Activated B cell treated with CpG ODN at 0.5 μM for 24 hours (primary cell): Measurements from ENCODE around the gene SUGP2. TPM values are rescaled to one million over a fixed set of nuclear protein-coding genes. Genes with fewer than 3 reads are reported as not detected.

Experiments used
- ATAC-seq: fragments of 200-7000 bp; cut with Tn5 transposase; one replicate; pipeline ENCODE4 v1.10.0; 2021; ENCODE audit warnings: low read depth, mild to moderate bottlenecking, moderate library complexity
- CTCF ChIA-PET: fragments of 350-600 bp; sonication (Branson Sonifier 250); formaldehyde crosslinking; loops from one replicate; lab custom pipeline; 2021; ENCODE audit warnings: antibody characterized with exemption; lab: Charles Lee
- POLR2A ChIA-PET: fragments of 350-600 bp; sonication (Branson Sonifier 250); formaldehyde crosslinking; loops from one replicate; lab custom pipeline; 2021; ENCODE audit warnings: antibody characterized with exemption; lab: Charles Lee
- DNase-seq: peaks from one replicate; pipeline ENCODE4 v3.0.0; 2022
- H3K27ac Mint-ChIP-seq: one replicate; pipeline ENCODE4 v1.8.0; 2020; ENCODE audit warnings: mixed read lengths
- H3K27me3 Mint-ChIP-seq: one replicate; pipeline ENCODE4 v1.8.0; 2021; ENCODE audit warnings: mixed read lengths
- H3K36me3 Mint-ChIP-seq: one replicate; pipeline ENCODE4 v1.8.0; 2021; ENCODE audit warnings: low read depth, mixed read lengths
- H3K4me1 Mint-ChIP-seq: one replicate; pipeline ENCODE4 v1.8.0; 2021; ENCODE audit warnings: mixed read lengths
- H3K4me3 Mint-ChIP-seq: one replicate; pipeline ENCODE4 v1.8.0; 2020; ENCODE audit warnings: mild to moderate bottlenecking, mixed read lengths
- H3K9me3 Mint-ChIP-seq: one replicate; pipeline ENCODE4 v1.8.0; 2020; ENCODE audit warnings: mixed read lengths
- intact Hi-C: fragments of 100-400 bp; cut with micrococcal nuclease; formaldehyde crosslinking; loops from one replicate; pipeline ENCODE4 v1.15.1; 2024
- total RNA-seq: library from RNA; stranded (reverse); gene quantifications from 2 replicates; pipeline ENCODE4 v1.2.3, GENCODE V29; 2022
- TF ChIP-seq, protein P1 (sequence below): fragments of 200-600 bp; IDR thresholded peaks from one replicate; pipeline ENCODE4 v1.8.0; 2022; ENCODE audit warnings: antibody characterized with exemption, mild to moderate bottlenecking

The SUGP2 gene
- total RNA-seq, 1 donor from 2014 or later = 122 TPM

DNA sequence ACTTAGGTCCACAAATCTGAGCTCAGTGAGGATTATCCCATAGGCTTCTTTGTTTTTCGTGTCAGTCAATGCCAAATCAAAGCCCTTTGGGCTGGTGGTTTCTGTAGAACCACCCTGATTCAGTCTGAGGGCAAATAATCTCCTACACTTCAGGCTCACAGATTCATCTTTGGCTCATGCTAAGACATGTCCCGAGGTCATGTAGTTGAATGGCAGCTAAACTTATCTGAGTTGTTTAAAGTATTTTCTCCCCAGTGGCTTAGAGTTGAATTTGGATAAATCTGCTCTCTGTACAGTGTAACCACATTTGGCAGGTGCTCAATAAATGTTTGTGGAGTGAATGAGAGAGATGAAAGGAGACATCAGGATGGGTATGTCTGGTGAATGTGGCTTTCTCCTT is 17.4 kb upstream of the SUGP2 start:
- ATAC-seq = no peak
- Mint-ChIP-seq H3K27me3 (no peaks in the 10 kb centered on the region), H3K27ac (no peak overlapping the region), H3K4me3 (no peak overlapping the region), H3K9me3 (no peaks in the 10 kb centered on the region), H3K36me3 (peaks cover 67% of the 10 kb centered on the region), H3K4me1 (no peaks in the 10 kb centered on the region)
- ChIA-PET CTCF (interaction anchor here (1.0 to 1.2 kb wide), 3 partner anchors 93 to 175 kb away, joined by 3 read pairs; no protein-coding TSS in a partner anchor), POLR2A (no interaction called here)
- intact Hi-C loops = no loop called here
- TF ChIP-seq, protein P1, sequence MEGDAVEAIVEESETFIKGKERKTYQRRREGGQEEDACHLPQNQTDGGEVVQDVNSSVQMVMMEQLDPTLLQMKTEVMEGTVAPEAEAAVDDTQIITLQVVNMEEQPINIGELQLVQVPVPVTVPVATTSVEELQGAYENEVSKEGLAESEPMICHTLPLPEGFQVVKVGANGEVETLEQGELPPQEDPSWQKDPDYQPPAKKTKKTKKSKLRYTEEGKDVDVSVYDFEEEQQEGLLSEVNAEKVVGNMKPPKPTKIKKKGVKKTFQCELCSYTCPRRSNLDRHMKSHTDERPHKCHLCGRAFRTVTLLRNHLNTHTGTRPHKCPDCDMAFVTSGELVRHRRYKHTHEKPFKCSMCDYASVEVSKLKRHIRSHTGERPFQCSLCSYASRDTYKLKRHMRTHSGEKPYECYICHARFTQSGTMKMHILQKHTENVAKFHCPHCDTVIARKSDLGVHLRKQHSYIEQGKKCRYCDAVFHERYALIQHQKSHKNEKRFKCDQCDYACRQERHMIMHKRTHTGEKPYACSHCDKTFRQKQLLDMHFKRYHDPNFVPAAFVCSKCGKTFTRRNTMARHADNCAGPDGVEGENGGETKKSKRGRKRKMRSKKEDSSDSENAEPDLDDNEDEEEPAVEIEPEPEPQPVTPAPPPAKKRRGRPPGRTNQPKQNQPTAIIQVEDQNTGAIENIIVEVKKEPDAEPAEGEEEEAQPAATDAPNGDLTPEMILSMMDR = no peak
- no peak for DNase-seq

DNA sequence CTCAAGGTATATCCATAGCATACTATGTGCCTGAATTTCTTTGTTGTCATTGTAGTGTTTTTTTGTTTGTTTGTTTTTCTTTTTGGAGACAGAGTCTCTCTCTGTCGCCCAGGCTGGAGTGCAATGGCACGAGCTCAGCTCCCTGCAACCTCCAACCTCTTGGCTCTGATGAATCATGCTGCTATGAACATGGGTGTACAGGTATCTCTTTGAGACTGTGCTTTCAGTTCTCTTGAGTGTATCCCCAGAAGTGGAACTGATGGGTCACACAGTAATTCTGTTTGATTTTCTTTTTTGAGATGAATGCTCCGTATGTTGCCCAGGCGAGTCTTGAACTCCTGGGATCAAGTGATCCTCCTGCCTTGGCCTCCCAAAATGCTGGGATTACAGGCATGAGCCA is 16.8 kb upstream of the SUGP2 start:
- TF ChIP-seq, protein P1 = no peak
- no peak overlapping the region for H3K4me3 Mint-ChIP-seq
- intact Hi-C loops = no loop called here
- H3K27ac Mint-ChIP-seq = no peak overlapping the region
- ChIA-PET POLR2A (no interaction called here), CTCF (interaction anchor here (1.2 kb wide), 1 partner anchor 125 kb away, joined by 3 read pairs; no protein-coding TSS in a partner anchor)
- H3K27me3 Mint-ChIP-seq = no peaks in the 10 kb centered on the region
- DNase-seq = no peak
- H3K9me3 Mint-ChIP-seq = no peaks in the 10 kb centered on the region
- peaks cover 64% of the 10 kb centered on the region for H3K36me3 Mint-ChIP-seq
- no peaks in the 10 kb centered on the region for H3K4me1 Mint-ChIP-seq
- ATAC-seq = no peak

DNA sequence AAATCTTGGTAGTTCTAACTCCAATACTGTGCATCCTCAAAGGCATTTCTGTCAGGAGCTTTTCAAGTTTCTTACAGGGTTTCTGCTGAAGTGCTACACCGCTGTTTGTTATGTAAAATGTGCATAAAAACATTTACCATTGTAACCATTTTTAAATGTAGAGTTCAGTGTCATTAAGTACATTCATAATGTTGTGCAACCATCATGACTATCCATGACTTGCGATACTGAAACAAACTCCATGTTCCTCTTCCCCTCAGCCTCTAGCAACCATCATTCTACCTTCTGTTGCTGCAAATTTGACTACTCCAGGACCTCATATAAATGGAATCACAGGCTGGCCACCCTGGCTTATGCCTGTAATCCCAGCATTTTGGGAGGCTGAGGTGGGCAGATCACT is 16.1 kb upstream of the SUGP2 start:
- DNase-seq = no peak
- Mint-ChIP-seq H3K27ac (no peak overlapping the region), H3K36me3 (peaks cover 65% of the 10 kb centered on the region), H3K27me3 (no peaks in the 10 kb centered on the region), H3K4me3 (no peak overlapping the region), H3K4me1 (no peaks in the 10 kb centered on the region), H3K9me3 (no peaks in the 10 kb centered on the region)
- ChIA-PET POLR2A (interaction anchor here (0.7 kb wide), 1 partner anchor 324 kb away, joined by 10 read pairs; no protein-coding TSS in a partner anchor), CTCF (no interaction called here)
- TF ChIP-seq, protein P1 = no peak
- intact Hi-C loops = no loop called here
- ATAC-seq = no peak

DNA sequence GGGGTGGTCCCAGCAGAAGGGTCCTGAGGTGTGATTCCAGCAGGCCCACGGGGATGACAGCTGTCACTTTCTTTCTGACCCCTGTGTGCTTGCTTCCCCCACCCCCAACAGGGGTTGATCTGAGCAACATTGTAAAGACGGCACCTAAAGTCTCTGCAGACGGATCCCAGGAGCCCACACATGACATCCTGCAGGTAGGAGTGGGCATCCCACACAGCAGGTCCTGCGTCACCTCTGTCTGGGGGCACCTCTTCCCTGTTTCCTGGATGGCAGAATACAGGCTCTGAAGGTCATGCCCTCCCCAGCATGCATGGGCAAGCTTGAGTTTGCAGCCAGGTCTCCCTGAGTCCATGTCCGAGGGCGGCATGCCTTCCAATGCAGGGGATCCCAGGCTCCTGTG is 10.6 kb upstream of the SUGP2 start:
- TF ChIP-seq, protein P1 = no peak
- ChIA-PET CTCF (no interaction called here), POLR2A (no interaction called here)
- Mint-ChIP-seq H3K9me3 (no peaks in the 10 kb centered on the region), H3K4me3 (no peak overlapping the region), H3K27me3 (no peaks in the 10 kb centered on the region), H3K4me1 (peaks cover 20% of the 10 kb centered on the region), H3K36me3 (peaks cover 41% of the 10 kb centered on the region), H3K27ac (no peak overlapping the region)
- no peak for ATAC-seq
- no peak for DNase-seq
- intact Hi-C loops = no loop called here

DNA sequence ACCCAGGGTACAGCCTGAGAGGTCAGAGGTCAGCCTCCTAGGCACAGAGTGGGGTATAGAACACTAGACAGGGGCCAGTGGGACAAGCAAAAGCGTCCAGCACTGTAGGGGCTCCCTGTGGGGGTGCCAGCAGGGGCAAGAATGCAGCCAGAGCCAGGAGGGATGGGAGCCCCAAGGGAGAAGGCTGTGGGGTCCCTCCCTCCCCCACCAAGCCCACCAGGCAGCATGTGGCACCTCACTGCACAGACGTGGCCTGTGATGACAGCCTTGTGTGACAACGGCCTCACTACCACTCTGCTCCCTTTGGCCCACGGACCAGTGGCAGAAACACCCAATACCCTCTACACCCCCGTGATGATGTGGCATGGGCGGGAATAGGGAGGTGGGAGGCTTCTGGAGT is 10.2 kb upstream of the SUGP2 start:
- DNase-seq (no peak), ATAC-seq (no peak)
- ChIA-PET POLR2A (no interaction called here), CTCF (no interaction called here)
- no peaks in the 10 kb centered on the region for H3K27me3 Mint-ChIP-seq
- TF ChIP-seq, protein P1 = no peak
- no peak overlapping the region for H3K27ac Mint-ChIP-seq
- H3K36me3 Mint-ChIP-seq = peaks cover 39% of the 10 kb centered on the region
- intact Hi-C loops = no loop called here
- no peaks in the 10 kb centered on the region for H3K9me3 Mint-ChIP-seq
- no peak overlapping the region for H3K4me3 Mint-ChIP-seq
- H3K4me1 Mint-ChIP-seq = peaks cover 20% of the 10 kb centered on the region
